Measurements from ENCODE around the gene S100Z. TPM values are rescaled to one million over a fixed set of nuclear protein-coding genes. Genes with fewer than 3 reads are reported as not detected.

S100Z gene
- total and polyA plus RNA-seq, 2 of the 8 experiments (the other 6 are each of a cell fraction or from before 2014, with no cell fraction given) = 0.30 TPM; not detected in 1

GRCh38 chr5:76852772-76853171 is 3.0 kb downstream of the S100Z start:
- POLR2A ChIA-PET (ENCODE audit: partially characterized antibody) = interaction anchor here (1.0 kb wide), 1 partner anchor 12 kb away, joined by 3 read pairs; no protein-coding TSS in a partner anchor

More at GRCh38 chr5:76852772-76853171, 3.0 kb downstream of the S100Z start:
- H3K4me3 ChIP-seq (ENCODE audit: extremely low read depth in 1 of 4, insufficient read depth in 2 of 4, low read depth in 3 of 4, low read length in 4 of 4) = no peak overlapping the region
- H2BK5ac ChIP-seq (ENCODE audit: low read depth, low read length) = no peak overlapping the region
- no peak overlapping the region for H3K27ac ChIP-seq (ENCODE audit: low read depth, low read length)
- no peak for TF ChIP-seq RAD21 (IDR thresholded peaks at IDR 0.05 in 1 of 2, conservative IDR thresholded peaks at IDR 0.05 in 1 of 2; ENCODE audit: low read depth in 2 of 2, low read length in 2 of 2)
- TF ChIP-seq GTF2F1 (IDR thresholded peaks at IDR 0.05; ENCODE audit: borderline replicate concordance, low read depth, low read length) = no peak
- TF ChIP-seq RFX5 (IDR thresholded peaks at IDR 0.05; ENCODE audit: borderline replicate concordance, low read depth, low read length) = no peak
- TF ChIP-seq ZNF274 (IDR thresholded peaks at IDR 0.05; ENCODE audit: borderline replicate concordance, extremely low read depth, low read length) = no peak
- no peak for TF ChIP-seq SP1 (IDR thresholded peaks at IDR 0.05; ENCODE audit: low read depth, low read length)
- H3K23ac ChIP-seq (ENCODE audit: insufficient read length) = no peak overlapping the region
- H2BK20ac ChIP-seq (ENCODE audit: low read length) = no peak overlapping the region
- H4K20me1 ChIP-seq (replicated peaks in 1 of 2; ENCODE audit: control insufficient read depth in 1 of 2, insufficient read depth in 2 of 2, low read length in 2 of 2) = no peaks in the 10 kb centered on the region
- WGBS, 2 experiments (ENCODE audit: extremely low coverage in 1 of 2, insufficient coverage in 1 of 2, insufficient read length in 1 of 2, insufficient replicate concordance in 2 of 2, low coverage in 1 of 2, low lambda C conversion rate in 2 of 2, missing lambda C conversion rate in 1 of 2) = 90% methylated on average over 2 of the region's 2 CpGs; no CpG with 5 or more reads in 1 of the 2 experiments
- no peak overlapping the region for H2BK12ac ChIP-seq (ENCODE audit: low read depth, low read length)
- no peak overlapping the region for H3K18ac ChIP-seq (ENCODE audit: extremely low read depth, low read length)
- H3K4me2 ChIP-seq (ENCODE audit: insufficient read depth in 1 of 2, low read depth in 2 of 2, low read length in 2 of 2) = no peak overlapping the region
- DNase-seq (ENCODE audit: low read depth in 1 of 2, low spot score in 2 of 2) (no peak), FAIRE-seq (no peak)
- no peaks in the 10 kb centered on the region; a peak in 1 of 8 replicates for H3K36me3 ChIP-seq (ENCODE audit: control insufficient read depth in 2 of 4, insufficient read depth in 4 of 4, low read length in 3 of 4)
- H3K9me3 ChIP-seq (ENCODE audit: insufficient read depth in 2 of 2, low read depth in 1 of 2, low read length in 1 of 2) = peaks cover 10% of the 10 kb centered on the region in 2 experiments
- H2BK120ac ChIP-seq (replicated peaks; ENCODE audit: low read depth, low read length) = no peak overlapping the region
- H3K4ac ChIP-seq (replicated peaks; ENCODE audit: insufficient read length, low read depth, low read length) = no peak overlapping the region
- H3K79me2 ChIP-seq (ENCODE audit: control insufficient read depth in 1 of 2, insufficient read depth in 2 of 2, low read length in 2 of 2) = no peaks in the 10 kb centered on the region
- H2AK5ac ChIP-seq (ENCODE audit: low read depth, low read length) = no peak overlapping the region
- no peak overlapping the region for H4K8ac ChIP-seq (ENCODE audit: extremely low read depth, insufficient read depth, low read length)
- no peaks in the 10 kb centered on the region for H3K79me1 ChIP-seq (ENCODE audit: low read depth, low read length)
- H3K56ac ChIP-seq (replicated peaks; ENCODE audit: insufficient read length, low read depth, low read length) = no peak overlapping the region
- H2BK15ac ChIP-seq (ENCODE audit: low read length) = no peak overlapping the region
- no peak overlapping the region for H2AFZ ChIP-seq (ENCODE audit: low read length)
- no peaks in the 10 kb centered on the region for H3K23me2 ChIP-seq (ENCODE audit: low read depth, low read length)
- no peak overlapping the region for H3K14ac ChIP-seq (ENCODE audit: insufficient read length)
- H3K4me1 ChIP-seq (replicated peaks in 1 of 4; ENCODE audit: control insufficient read depth in 3 of 4, insufficient read depth in 4 of 4, low read length in 3 of 4) = 0 out of 7 replicates have a peak, but pooled peaks cover 0 to 2% (median 0%) of the 10 kb centered on the region in 4 experiments
- H3K27me3 ChIP-seq (replicated peaks in 1 of 4; ENCODE audit: control insufficient read depth in 3 of 4, extremely low read depth in 1 of 4, insufficient read depth in 3 of 4, low read length in 3 of 4) = no peaks in the 10 kb centered on the region
- no peak overlapping the region for H4K91ac ChIP-seq (replicated peaks; ENCODE audit: insufficient read length, low read length)
- H4K5ac ChIP-seq (ENCODE audit: insufficient read length, low read depth, low read length) = no peak overlapping the region
- no peak overlapping the region for H3K9ac ChIP-seq (replicated peaks in 1 of 4; ENCODE audit: extremely low read depth in 1 of 4, low read depth in 3 of 4, low read length in 3 of 4)
- CTCF ChIA-PET (ENCODE audit: partially characterized antibody) = no interaction called here
